Neuronal stem cell (in vitro differentiated cells): ENCODE data around the gene STAG1.
"Not testable (repeated sequence)": the region's sequence is repeated elsewhere in the genome, so short reads cannot be mapped to it uniquely, and the experiment has no call there.

Source experiments
- DNase-seq: peaks from one replicate; pipeline ENCODE4 v3.0.0-alpha.2; 2013; ENCODE audit warnings: low spot score
- H2AFZ ChIP-seq: one replicate; pipeline ENCODE4 v1.6.1; 2013; ENCODE audit warnings: mild to moderate bottlenecking, low read length, inconsistent platforms
- H2AK5ac ChIP-seq: 2 replicates; pipeline ENCODE4 v1.6.1; 2013; ENCODE audit warnings: low read depth, mild to moderate bottlenecking, inconsistent platforms, low read length, moderate library complexity, mixed read lengths
- H2BK120ac ChIP-seq: 2 replicates; pipeline ENCODE4 v1.6.1; 2013; ENCODE audit warnings: low read depth, mild to moderate bottlenecking, inconsistent platforms, low read length, moderate library complexity, mixed read lengths
- H2BK12ac ChIP-seq: one replicate; pipeline ENCODE4 v1.6.1; 2013; ENCODE audit warnings: low read length, inconsistent platforms
- H2BK15ac ChIP-seq: 2 replicates; pipeline ENCODE4 v1.6.1; 2013; ENCODE audit warnings: mild to moderate bottlenecking, low read length, inconsistent platforms, mixed read lengths
- H2BK5ac ChIP-seq: one replicate; pipeline ENCODE4 v1.6.1; 2013; ENCODE audit warnings: inconsistent platforms, mild to moderate bottlenecking, low read length, moderate library complexity
- H3K14ac ChIP-seq: one replicate; pipeline ENCODE4 v1.6.1; 2013; ENCODE audit warnings: low read length, inconsistent platforms
- H3K18ac ChIP-seq: 2 replicates; pipeline ENCODE4 v1.6.1; 2013; ENCODE audit warnings: low read length, inconsistent platforms
- H3K23ac ChIP-seq: 2 replicates; pipeline ENCODE4 v1.6.1; 2013; ENCODE audit warnings: low read depth, mild to moderate bottlenecking, mixed read lengths, low read length, inconsistent platforms; ENCODE audit not compliant: poor library complexity
- H3K27ac ChIP-seq: replicated peaks from 3 replicates; pipeline ENCODE4 v1.5.1; 2013; ENCODE audit warnings: low read length, inconsistent platforms
- H3K27me3 ChIP-seq, 3 experiments: 2 replicates each; pipeline ENCODE4 v1.6.1; 2013; ENCODE audit warnings: low read length in 3 of 3, mild to moderate bottlenecking in 2 of 3, inconsistent platforms in 1 of 3, low read depth in 1 of 3, mixed read lengths in 1 of 3, moderate library complexity in 1 of 3; ENCODE audit not compliant: control insufficient read depth in 3 of 3, insufficient read depth in 3 of 3
- H3K36me3 ChIP-seq, 2 donors: replicated peaks in 1 of 2; 2 replicates each; pipeline ENCODE4 v1.6.1; 2013; ENCODE audit warnings: low read length in 2 of 2; ENCODE audit not compliant: control insufficient read depth in 2 of 2, insufficient read depth in 2 of 2
- H3K4ac ChIP-seq: 2 replicates; pipeline ENCODE4 v1.6.1; 2013; ENCODE audit warnings: inconsistent platforms, mild to moderate bottlenecking, low read length, moderate library complexity
- H3K4me1 ChIP-seq, 2 donors: 1 replicate in 1 of 2; 2 replicates in 1 of 2; pipeline ENCODE4 v1.6.1; 2013; ENCODE audit warnings: low read length in 2 of 2, low read depth in 1 of 2; ENCODE audit not compliant: control insufficient read depth in 2 of 2, insufficient read depth in 1 of 2
- H3K4me2 ChIP-seq: one replicate; pipeline ENCODE4 v1.6.1; 2013; ENCODE audit warnings: mild to moderate bottlenecking, low read length, inconsistent platforms; ENCODE audit not compliant: insufficient read depth, poor library complexity, severe bottlenecking
- H3K4me3 ChIP-seq, 2 donors: 2 replicates each; pipeline ENCODE4 v1.5.1; 2013; ENCODE audit warnings: low read length in 2 of 2, mild to moderate bottlenecking in 2 of 2, inconsistent platforms in 1 of 2, moderate library complexity in 1 of 2
- H3K79me1 ChIP-seq: one replicate; pipeline ENCODE4 v1.6.1; 2013; ENCODE audit warnings: low read depth, mild to moderate bottlenecking, inconsistent platforms, low read length, moderate library complexity
- H3K9ac ChIP-seq: one replicate; pipeline ENCODE4 v1.6.1; 2013; ENCODE audit warnings: mild to moderate bottlenecking, low read depth, low read length, inconsistent platforms; ENCODE audit not compliant: poor library complexity
- H3K9me3 ChIP-seq, 2 donors: replicated peaks in 1 of 2; 2 replicates each; pipeline versions ENCODE3 to v1.6.1; 2013; ENCODE audit warnings: low read length in 2 of 2, mild to moderate bottlenecking in 2 of 2, inconsistent platforms in 1 of 2, low read depth in 1 of 2, mixed read lengths in 1 of 2, moderate library complexity in 1 of 2; ENCODE audit not compliant: control insufficient read depth in 2 of 2, insufficient read depth in 1 of 2
- H4K8ac ChIP-seq: one replicate; pipeline ENCODE4 v1.6.1; 2013; ENCODE audit warnings: low read depth, mild to moderate bottlenecking, inconsistent platforms, low read length, moderate library complexity
- H4K91ac ChIP-seq: one replicate; pipeline ENCODE4 v1.6.1; 2013; ENCODE audit warnings: low read length, low read depth, mild to moderate bottlenecking, inconsistent platforms; ENCODE audit not compliant: poor library complexity
- WGBS, 2 donors: extraction: QIAGEN DNeasy Blood & Tissue Kit; methylation state at CpG; one replicate each; pipeline ENCODE4 v1.1.7; 2013; ENCODE audit warnings: missing lambda C conversion rate in 2 of 2, mixed read lengths in 1 of 2; ENCODE audit not compliant: insufficient read length in 2 of 2, insufficient replicate concordance in 1 of 2; ENCODE audit errors: extremely low coverage in 2 of 2; 5-methylcytosine and 5-hydroxymethylcytosine counted together

Gene STAG1

DNA sequence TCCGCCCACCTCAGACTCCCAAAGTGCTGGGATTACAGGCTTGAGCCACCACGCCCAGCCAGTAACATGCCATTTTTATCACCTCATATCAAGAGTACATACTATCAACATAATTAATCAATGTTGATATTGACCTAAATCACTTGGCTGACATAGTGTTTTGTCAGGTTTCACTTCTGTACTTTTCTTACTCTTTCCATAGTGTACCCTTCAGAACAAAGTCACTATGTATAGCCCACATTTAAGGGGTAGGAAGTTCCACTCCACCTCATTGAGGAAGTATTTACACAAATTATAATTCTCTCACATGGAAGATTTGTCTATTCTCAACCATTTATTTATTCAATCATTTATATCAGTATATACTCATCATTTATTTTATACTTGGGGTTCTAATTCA is 145.2 kb downstream of the STAG1 start:
- no peak overlapping the region for H4K91ac ChIP-seq
- no peak overlapping the region for H4K8ac ChIP-seq
- no peak overlapping the region for H3K23ac ChIP-seq
- H3K79me1 ChIP-seq = no peaks in the 10 kb centered on the region
- H2BK15ac ChIP-seq = no peak overlapping the region
- H3K14ac ChIP-seq = no peak overlapping the region
- H2BK5ac ChIP-seq = no peak overlapping the region
- H3K27ac ChIP-seq = no peak overlapping the region
- no peaks in the 10 kb centered on the region for H3K9me3 ChIP-seq
- peaks cover 0 to 28% of the 10 kb centered on the region in 2 donors for H3K36me3 ChIP-seq
- H2BK120ac ChIP-seq = no peak overlapping the region
- no peaks in the 10 kb centered on the region for H3K27me3 ChIP-seq
- no peaks in the 10 kb centered on the region for H3K4me1 ChIP-seq
- WGBS, 2 donors = no CpG with 5 or more reads among the region's 2 CpGs
- H2BK12ac ChIP-seq = no peak overlapping the region
- no peak overlapping the region for H3K18ac ChIP-seq
- no peak overlapping the region for H3K4ac ChIP-seq
- H3K4me2 ChIP-seq = no peak overlapping the region
- no peak for DNase-seq
- H3K4me3 ChIP-seq = no peak overlapping the region
- H2AFZ ChIP-seq = no peak overlapping the region
- H3K9ac ChIP-seq = no peak overlapping the region
- no peak overlapping the region for H2AK5ac ChIP-seq

- peaks cover 0 to 28% of the 10 kb centered on the region in 2 donors for H3K36me3 ChIP-seq
- not testable (repeated sequence) for H2BK12ac ChIP-seq, H2AK5ac ChIP-seq, H2BK15ac ChIP-seq, H3K9me3 ChIP-seq, H3K4me1 ChIP-seq, H3K4ac ChIP-seq, DNase-seq, H3K4me2 ChIP-seq, H3K4me3 ChIP-seq, H3K18ac ChIP-seq, H2BK5ac ChIP-seq, H3K14ac ChIP-seq, H3K23ac ChIP-seq, H3K27me3 ChIP-seq, H3K79me1 ChIP-seq, H2AFZ ChIP-seq, H4K91ac ChIP-seq, H3K27ac ChIP-seq, H4K8ac ChIP-seq, H2BK120ac ChIP-seq
- H3K9ac ChIP-seq = peak overlapping the region; percentile 12
- WGBS, 2 donors = no CpG with 5 or more reads among the region's 7 CpGs
Observed at GRCh38 chr3:136606216-136606615, 146.0 kb downstream of the STAG1 start.

GRCh38 chr3:136604961-136605360 is 147.2 kb downstream of the STAG1 start:
- Histone ChIP-seq H3K4me2 (no peak overlapping the region), H3K18ac (no peak overlapping the region), H2BK5ac (no peak overlapping the region), H3K79me1 (no peaks in the 10 kb centered on the region), H3K9ac (no peak overlapping the region), H3K27me3 (no peaks in the 10 kb centered on the region), H3K9me3 (no peaks in the 10 kb centered on the region), H2AK5ac (no peak overlapping the region), H2BK15ac (no peak overlapping the region), H3K23ac (no peak overlapping the region), H3K4ac (no peak overlapping the region), H2AFZ (no peak overlapping the region), H3K4me3 (no peak overlapping the region), H2BK120ac (no peak overlapping the region), H3K27ac (no peak overlapping the region), H3K4me1 (no peaks in the 10 kb centered on the region), H4K91ac (no peak overlapping the region), H4K8ac (no peak overlapping the region), H3K14ac (no peak overlapping the region), H3K36me3 (peaks cover 0 to 34% of the 10 kb centered on the region in 2 donors), H2BK12ac (no peak overlapping the region)
- no CpG with 5 or more reads among the region's 1 CpG for WGBS, 2 donors
- no peak for DNase-seq

GRCh38 chr3:136602818-136603217 is 149.4 kb downstream of the STAG1 start:
- H3K27me3 ChIP-seq = no peaks in the 10 kb centered on the region
- no CpG with 5 or more reads among the region's 2 CpGs for WGBS, 2 donors
- no peak overlapping the region for H2BK120ac ChIP-seq
- H3K4ac ChIP-seq = no peak overlapping the region
- H3K14ac ChIP-seq = no peak overlapping the region
- H3K4me3 ChIP-seq = no peak overlapping the region
- H3K4me1 ChIP-seq = no peaks in the 10 kb centered on the region
- H3K79me1 ChIP-seq = no peaks in the 10 kb centered on the region
- no peak overlapping the region for H2BK5ac ChIP-seq
- no peak overlapping the region for H3K18ac ChIP-seq
- H4K91ac ChIP-seq = no peak overlapping the region
- no peak overlapping the region for H4K8ac ChIP-seq
- H2AFZ ChIP-seq = no peak overlapping the region
- no peak overlapping the region for H3K23ac ChIP-seq
- H2AK5ac ChIP-seq = no peak overlapping the region
- H2BK12ac ChIP-seq = no peak overlapping the region
- no peak overlapping the region for H3K27ac ChIP-seq
- no peaks in the 10 kb centered on the region for H3K9me3 ChIP-seq
- H3K36me3 ChIP-seq = peaks cover 0 to 27% of the 10 kb centered on the region in 2 donors
- no peak overlapping the region for H3K4me2 ChIP-seq
- no peak overlapping the region for H3K9ac ChIP-seq
- no peak overlapping the region for H2BK15ac ChIP-seq
- DNase-seq = no peak
